ENCODE results near the gene TRIM44.
A peak's percentile ranks its signal among the peaks of the same experiment; 100 is the strongest.
"Not testable (repeated sequence)": the region's sequence is repeated elsewhere in the genome, so short reads cannot be mapped to it uniquely, and the experiment has no call there.

TRIM44 gene

DNA sequence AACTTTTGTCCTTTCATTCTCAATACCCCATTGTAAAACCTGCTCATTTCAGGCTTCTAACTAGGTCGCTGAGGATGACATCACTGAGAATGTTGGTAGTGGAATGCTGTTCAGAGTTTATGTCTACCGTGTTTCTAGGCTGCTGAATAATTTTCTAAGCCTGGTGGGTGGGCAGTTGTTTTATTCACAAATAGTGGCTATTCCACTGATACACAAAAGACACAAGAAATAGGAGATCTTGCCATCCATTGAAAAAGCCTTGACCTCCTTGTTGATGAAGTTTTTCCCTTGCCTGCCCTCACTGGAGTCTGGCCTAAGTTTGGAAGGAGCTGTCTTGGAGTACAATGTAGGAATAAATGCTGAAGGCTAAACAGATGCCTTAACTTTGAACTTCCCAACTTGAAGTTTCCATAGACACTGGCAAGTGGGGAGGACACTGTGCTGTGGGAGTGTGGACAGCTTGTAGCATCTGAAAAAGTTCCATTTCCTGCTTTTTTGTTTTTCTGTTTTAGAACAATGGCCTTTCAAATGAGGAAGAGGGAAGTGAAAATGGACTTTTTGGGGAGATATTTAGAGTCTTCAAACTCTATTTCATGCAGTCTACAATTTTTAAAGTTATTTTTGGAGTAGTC lies 59.2 kb downstream of the TRIM44 start:
- DNase-seq: no peak

DNA sequence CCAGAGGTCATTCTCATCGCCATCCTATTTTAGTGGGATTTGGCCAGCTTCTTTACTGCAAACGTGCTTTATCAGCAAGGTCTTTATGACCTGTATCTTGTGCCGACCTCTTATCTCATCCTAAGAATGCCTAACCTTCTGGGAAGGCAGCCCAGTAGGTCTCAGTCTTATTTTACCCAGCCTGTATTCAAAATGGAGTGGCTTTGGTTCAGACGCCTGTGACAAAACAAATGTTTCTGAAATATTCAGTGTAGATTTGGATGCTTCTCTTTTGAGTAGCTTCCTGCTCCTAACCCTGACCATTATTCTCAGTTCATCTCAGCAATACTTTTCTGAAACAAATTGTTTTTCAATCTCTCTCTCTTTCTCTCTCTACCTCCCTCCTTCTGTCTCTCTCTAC lies 60.1 kb downstream of the TRIM44 start:
- no peak for DNase-seq

DNA sequence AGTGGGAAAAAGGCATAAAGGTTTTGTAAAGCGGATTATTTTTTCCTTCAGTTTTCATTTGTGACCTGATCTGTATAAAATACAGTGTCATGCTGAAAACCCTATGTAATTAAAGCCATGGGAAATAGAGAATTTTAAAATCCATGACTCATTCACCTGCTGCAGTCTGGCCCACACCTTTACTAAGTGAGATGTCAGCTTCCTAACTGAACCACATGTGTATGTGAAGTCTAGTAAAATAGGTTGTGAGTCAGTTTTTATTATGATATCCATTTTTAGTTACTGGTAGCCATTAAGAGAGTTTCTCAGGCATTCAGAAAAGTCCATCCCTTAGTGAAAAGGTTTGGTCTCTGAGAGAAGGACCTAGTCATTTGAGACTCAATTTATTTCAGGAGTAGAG lies 60.9 kb downstream of the TRIM44 start:
- DNase-seq: no peak

DNA sequence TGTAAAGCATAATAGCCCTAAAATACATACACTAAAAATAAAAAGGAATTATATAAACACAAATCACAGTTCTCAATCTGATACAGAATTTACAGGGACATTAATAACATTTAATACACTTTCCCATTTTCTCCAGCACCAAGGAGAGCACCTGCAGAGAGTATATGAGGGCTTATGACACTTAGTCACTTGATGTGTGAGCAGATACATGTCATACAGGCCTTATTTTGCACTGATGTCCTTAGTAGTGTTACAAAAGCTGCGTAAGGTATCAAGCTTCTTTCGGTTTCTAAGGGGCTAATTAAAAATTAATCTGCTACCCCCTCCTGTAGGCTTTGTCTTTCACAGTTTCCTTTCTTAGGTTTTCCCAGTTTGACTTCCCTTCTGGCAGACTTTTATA lies 61.3 kb downstream of the TRIM44 start:
- DNase-seq: no peak

DNA sequence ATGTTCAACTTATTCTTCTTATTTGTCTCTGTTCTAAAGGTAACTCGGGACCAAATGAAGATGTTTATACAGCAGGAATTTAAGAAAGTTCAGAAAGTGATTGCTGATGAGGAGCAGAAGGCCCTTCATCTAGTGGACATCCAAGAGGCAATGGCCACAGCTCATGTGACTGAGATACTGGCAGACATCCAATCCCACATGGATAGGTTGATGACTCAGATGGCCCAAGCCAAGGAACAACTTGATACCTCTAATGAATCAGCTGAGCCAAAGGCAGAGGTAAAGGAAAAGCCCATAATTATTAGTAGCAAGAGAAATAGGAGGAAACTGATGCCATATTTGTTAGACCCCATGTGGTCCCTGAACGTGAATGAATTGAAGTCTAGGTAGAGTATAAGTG lies 63.3 kb downstream of the TRIM44 start:
- no peak for DNase-seq

DNA sequence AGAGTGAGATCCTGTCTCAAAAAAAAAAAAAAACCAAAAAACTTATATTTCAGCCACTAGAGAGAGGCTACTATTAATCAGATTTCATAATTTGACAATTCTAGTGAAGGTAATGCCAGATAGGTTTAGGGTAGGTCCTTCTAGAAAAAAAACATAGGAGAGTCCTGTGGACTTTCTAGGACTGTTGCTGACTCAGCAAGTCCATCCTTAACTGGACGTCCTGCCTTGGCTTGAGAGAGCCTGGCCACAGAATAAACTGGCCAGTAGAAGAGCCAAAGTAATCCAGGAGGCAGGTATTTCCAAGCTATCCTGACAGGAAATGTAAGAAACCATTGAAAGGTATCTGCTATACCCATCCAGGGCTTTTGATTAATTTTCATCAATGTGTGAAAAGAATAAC lies 64.6 kb downstream of the TRIM44 start:
- no peak for DNase-seq

DNA sequence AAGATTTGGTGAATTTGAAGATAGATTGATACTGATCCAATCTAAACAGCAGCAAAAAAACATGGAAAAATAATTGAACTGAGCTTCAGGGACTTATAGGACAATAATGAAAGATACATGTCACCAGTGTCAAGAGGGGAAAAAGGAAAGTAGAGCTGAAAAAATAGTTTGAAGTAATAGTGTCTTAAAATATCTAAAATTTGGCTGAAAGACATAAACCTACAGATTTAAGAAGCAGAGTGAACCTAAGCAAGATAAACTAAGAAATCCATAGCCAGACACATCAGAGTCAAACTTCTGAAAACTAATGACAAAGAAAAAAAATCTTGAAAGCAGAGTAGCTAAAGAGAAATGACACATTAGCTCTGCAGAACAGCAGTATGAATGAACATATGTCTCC lies 67.7 kb downstream of the TRIM44 start:
- DNase-seq: no peak

DNA sequence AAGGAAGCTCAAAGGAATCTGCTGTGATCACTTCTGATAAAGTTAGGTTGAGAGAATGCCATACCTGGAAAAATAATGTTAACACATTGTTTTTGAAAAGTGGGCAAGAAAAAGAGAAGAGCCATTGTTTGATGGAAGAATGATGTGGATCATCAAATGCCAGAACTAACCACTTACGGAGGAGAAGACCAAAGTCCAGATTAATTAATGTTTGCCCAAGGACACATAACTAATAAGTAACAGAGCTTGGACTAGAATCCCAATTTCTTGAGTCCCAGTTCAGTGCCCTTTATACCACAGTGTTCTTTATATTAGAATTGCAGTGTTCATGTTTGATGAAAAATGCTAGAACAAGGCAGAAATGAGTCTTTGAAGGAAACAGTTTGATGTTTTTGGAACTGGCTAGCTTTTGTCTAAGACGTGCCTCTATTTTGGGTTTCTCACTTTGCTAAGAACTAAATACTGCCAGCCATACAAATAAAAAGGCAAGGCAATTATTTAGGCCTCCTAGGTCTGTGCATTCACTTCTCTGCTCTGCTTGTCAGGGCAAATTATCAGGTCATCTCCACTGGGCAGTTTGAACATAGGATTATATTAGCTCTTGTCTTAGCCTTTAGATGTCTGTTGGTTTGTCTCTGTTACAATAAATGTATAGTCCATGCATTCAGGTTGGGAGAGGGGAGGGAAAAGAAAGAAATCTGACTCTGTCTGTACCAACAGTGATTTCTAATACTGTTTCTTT lies 72.3 kb downstream of the TRIM44 start:
- peak; percentile 39 for DNase-seq

DNA sequence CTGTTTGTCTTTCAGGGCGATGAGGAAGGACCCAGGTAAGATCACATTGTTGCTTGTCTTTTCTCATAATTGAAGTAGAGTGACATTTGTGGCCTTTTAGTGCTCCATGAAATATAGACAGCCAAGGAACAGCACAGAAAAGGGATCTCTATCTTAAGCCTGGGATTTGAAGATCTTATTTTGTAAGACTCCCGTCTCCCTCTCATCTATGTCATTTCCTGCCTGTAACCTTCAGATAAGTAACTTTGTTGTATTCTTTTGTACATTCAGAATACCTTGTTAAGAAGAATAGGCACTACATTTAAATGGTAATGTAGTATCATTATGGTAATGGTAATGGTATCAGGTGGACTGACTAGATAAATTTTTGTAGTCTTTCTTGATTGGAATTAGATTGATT lies 72.8 kb downstream of the TRIM44 start:
- DNase-seq: no peak

DNA sequence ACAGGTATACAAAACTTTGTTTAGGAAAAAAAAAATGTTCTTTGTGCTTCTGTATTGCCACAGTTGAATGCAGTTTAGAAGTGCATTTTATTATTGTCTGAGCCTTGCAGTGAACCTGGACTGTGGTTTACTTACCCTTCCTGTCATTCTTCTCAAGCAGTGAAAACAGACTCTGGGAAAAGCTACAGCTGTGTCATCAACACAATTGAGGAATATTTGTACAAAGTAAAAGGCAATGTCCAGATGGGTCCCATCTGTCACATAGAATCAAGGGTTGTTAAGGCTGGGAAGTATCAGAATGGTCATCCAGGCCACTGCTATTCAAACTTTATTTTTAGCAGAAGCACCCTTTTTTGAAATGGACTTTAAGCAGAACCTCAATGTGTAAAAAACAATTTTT lies 73.3 kb downstream of the TRIM44 start:
- peak; percentile 54 for DNase-seq

DNA sequence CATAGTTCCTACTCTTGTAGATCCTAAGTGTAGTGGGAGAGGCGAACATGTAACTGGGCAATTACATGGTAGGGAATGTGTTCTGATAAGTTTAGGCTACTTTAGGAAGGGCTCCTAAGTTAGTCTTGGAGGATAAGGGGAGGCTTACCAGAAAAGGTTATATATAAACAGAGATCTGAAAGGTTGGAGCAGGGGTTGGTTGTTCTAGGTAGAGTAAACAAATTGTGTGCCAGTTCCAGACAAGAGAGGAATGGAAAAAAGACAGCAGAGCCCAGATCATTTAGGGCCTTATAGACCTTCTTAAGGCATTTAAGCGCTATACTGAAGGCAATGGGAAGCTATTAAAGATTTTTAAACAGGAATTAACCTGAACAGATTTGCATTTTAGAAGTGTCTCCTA lies 74.4 kb downstream of the TRIM44 start:
- no peak for DNase-seq

DNA sequence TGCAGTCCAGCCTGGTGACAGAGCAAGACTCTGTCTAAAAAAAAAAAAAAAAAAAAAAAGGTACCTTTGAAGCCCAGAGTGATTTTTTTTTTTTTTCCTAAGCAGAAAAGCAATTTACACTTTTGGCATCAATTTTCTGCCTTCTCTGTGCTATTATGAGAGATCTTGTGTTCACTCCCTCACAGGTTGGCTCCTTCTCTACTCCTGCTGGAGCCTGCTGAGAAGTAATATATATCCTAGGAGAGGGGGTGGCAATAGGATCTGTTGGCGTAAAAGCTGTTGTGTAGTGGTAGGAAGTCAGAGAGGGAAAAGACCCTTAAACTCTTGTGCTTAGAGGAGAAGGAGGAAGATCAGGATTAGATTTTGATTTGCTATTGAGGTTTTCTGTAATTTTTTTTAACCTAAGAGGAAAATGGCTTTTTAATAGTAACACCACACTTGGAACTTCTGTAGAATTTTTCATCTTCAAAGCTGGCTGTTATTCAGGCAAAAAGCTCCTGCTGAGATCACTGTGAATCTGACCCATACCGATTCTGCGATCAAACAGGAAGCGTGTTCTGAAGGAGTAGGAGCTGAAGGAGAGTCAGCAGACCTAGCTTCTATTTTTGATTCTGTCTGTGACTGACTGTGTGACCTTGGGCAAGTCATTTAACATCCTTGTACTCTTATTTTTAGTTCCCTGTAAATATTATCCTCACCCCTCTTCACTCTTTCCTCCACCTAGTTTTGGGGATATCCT lies 77.7 kb downstream of the TRIM44 start:
- no peak for DNase-seq

DNA sequence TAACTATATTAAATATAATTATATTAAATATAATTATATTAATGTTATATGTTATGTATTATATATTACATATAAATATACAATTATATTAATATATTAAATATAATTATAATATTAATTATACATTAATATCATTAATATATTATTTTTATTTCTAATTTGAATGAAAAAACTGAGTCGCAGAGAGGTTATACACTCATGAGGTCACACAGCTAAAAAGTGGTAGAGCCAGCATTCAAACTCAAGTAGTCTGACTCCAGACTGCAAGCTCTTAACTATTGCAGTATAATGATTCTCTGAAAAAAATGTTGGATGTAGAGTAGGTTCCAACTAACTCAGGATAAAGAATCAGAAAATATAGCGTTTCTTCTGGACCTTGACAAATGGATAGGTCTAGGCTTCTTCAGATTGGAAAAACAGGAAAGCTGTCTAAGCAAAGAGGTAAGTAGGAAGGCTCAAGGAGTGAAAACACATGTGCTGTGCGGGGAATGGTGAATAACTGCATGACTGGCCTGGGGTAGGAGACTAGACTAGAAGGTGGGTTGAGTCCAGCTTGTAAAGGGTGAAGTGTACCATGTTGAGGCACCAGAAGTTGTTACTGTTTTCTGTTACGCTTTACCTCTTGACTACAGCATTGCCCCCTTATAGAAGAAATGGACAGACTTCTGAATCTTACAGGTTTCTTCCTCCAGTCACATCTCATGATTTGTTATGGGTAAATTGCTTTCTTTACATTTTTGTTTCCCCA lies 80.3 kb downstream of the TRIM44 start:
- no peak for DNase-seq

DNA sequence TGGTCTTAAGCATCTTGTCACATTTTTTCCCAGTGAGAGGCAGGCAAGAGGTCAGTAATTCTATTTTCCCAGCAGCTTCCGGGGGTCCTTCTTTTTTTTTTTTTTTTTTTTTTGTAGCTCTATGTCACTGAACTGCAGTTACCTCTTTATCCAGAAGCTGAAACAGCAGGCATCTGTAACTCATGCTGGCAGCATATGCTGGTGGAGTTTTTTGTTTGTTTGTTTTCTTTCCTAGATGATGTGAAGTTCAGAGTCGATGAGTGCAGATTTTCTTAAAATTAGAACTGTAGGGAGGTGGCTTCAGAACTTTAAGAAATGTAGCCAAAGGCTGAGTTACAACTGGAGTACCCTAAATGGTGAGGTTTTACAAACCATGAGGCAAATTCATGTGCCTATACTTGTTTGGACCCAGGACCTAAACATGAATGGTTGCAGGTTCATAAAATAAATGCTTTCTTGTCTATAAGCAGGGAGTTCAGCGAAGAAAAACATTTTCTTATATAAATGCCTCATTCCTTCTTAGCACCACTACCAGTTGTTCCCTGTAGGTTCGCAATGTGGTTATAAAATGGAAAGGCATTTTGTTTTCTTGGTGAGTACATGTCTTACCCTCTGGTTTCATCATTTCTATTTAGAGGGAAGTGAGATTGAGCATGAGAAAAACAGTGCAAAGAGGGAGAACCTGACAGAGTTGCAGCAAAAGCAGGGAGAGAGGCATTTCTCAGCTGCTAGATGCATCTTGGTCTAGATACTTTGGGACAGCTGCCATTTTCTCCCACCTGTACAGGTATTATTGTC lies 84.0 kb downstream of the TRIM44 start:
- DNase-seq: no peak

DNA sequence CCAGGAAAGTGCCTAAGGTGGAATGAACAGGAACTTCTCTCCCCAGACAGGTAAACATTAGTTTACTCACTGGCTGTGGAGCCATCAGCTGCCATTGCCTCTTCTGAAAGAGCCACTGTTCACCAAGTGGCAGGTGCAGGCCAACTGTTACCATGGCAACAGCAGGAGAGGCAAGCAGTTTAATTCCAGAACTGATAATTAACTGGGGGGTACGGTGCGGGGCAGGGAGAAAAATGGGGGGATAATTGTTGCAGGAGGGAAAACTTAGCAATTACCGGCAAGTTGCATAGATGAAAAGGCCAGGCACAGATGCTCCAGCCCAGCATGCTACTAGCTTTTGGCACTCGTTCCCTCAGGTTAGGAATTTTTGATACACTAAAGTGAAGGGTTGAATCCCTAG lies 85.1 kb downstream of the TRIM44 start:
- peak; percentile 96 for DNase-seq

DNA sequence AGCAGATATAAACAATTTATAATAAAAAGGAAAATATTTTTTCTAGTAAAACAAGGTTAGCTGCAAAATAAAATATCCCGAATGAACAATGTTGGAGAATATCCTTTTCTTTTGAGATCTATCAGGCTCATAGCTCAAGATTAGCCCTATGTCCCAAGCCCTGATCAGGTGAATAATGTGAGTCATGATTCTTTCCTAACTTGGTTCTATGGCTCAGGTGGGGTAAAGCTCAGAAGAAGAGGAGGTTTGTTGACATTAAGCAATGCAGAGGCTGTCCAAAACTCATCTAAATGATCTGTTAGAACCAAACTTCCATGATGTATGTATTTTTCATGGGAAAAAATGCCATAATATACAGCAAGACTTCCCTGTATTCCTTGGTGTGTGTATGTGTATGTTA lies 86.1 kb downstream of the TRIM44 start:
- no peak for DNase-seq

DNA sequence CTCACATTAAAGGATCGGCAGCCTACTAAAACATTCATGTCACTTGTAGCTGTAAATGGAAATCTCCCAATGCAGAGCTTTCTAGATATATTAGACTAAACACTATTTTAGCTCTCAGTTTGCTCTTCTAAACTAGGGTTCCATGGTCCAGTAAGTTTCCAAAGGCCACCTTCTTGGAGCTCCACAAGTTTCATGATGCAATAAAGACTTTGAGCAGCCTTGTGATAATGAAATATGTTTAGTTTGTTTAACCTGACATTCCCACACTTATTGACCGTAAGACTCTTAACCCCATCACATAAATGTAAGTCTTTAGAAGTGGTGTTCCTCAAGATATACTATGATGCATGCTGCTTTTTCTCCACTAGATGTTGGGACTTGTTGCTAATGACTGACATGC lies 87.7 kb downstream of the TRIM44 start:
- DNase-seq: no peak

DNA sequence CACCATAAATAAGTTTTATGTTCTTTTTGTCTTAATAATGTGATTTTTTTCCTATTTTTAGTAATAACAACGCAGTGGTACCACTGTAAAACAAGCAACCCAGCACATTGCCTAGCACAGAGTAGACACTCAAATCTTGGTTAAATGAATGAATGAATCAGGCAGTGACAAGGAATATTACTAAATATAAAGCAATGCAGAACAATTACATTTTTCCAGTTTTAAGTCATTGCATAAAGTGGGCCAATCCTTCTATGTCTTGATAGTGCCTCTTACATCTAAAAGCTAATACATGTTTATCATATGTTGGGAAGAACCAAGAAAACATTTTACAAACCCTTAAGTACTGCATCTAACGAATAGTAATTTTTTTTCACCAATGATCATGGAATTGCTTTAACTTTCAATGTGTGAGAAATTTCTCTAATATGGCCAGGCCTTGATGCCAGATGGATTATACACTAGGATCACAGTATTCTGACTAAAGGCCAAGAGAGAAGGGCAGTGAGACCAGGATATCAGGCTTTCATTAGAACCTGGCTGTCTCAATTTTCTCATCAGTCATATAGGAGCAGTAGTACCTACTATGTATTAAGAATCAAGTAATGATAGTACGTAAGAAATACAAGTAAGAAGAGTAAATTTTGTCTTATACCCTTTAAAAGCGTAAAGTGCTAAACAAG lies 88.5 kb downstream of the TRIM44 start:
- DNase-seq: no peak

DNA sequence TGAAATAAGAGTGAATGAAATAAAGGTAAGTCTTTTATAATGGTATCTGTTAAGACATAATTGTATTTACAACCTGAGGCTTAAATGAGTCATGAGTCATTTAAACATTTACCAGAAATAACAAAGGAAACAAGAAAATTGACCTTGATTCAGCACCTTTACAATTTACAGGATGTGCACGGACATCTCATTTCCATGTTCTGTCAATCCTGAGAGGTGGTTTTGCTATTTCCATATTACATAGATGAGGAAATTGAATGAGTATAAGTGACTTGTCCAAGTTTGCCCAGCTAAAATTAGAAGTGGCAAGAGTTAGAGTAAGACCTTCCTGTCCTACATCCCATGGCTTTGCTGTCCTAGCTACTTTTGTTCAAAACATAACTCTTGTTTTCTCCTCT lies 89.1 kb downstream of the TRIM44 start:
- DNase-seq: peak; percentile 43

DNA sequence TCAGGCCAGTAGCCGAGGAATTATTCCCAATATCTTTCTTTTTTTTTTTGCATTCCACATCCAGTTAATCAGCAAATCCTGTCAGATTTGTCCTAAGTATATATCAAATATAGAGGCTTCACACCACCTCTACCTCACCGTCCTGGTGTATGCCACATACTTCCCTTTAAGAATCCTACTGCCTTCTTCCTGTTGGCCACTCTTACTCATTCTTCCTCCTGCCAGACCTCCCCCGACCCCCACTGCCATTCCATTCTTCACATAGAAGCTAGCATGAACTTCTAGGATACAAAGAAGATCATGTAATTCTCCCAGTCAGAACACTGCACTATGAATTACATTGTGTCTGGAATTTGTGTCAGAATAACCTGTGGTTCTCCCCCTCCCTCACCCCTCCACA lies 89.5 kb downstream of the TRIM44 start:
- DNase-seq: no peak

DNA sequence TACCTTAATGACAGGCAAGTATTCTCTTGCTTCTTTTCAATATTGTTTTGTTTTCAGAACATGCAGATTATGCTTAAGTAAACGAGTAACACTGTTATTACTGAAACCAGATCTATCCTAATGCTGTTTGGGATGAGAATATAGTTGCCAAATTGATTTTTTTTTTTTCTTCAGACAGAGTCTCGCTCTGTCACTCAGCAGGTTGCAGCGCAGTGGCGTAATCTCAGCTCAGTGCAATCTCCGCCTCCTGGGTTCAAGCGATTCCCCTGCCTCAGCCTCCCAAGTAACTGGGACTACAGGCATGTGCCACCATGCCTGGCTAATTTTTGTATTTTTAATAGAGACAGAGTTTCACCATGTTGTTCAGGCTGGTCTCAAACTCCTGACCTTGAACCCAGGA lies 91.0 kb downstream of the TRIM44 start:
- DNase-seq: not testable (repeated sequence)

DNA sequence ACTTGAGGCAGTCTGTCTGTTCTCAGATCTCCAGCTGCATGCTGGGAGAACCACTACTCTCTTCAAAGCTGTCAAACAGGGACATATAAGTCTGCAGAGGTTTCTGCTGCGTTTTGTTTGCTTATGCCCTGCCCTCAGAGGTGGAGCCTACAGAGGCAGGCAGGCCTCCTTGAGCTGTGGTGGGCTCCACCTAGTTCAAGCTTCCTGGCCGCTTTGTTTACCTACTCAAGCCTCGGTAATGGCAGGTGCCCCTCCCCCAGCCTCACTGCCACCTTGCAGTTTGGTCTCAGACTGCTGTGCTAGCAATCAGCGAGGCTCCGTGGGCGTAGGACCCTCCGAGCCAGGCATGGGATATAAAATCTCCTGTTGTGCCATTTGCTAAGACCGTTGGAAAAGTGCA lies 97.4 kb downstream of the TRIM44 start:
- DNase-seq: peak; percentile 60
